ENCODE data around the gene GRID2. TPM values are rescaled to one million over a fixed set of nuclear protein-coding genes. Genes with fewer than 3 reads are reported as not detected.
A peak's percentile ranks its signal among the peaks of the same experiment; 100 is the strongest.

Gene GRID2
- total RNA-seq: not detected
- long read RNA-seq: 0 reads

DNA sequence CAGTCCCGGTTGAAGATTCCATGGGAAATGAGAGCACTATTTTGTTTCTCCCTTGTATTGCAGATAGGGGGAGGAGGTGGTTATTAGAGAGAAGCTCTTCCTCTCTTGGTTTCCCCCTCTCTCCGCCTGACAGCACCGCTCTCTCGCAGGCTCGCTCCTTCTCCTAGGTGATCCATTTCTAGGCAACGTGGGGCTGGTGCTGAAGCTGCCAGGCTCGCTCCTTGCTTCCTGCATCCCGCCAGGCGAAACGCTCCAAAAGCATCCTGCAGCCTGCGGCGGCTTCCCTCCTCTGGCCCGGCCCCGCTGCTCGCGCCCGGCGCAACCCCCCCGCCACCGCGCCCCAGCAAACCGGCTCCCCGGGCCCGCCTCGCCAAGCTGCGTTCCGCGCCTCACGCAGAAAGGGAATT is at the start of gene GRID2:
TSS of gene GRID2 (plus strand) at position 346 of the 407 bp plus-strand sequence.
- Histone ChIP-seq H3K36me3 (no peaks in the 10 kb centered on the region), H3K4me1 (peaks cover 17% of the 10 kb centered on the region), H3K27me3 (ENCODE audit: low read depth) (peaks cover 47% of the 10 kb centered on the region), H3K4me3 (peak within 1 kb of the TSS; percentile 18), H3K9me3 (no peaks in the 10 kb centered on the region), H3K27ac (no peak within 1 kb of the TSS)
- ATAC-seq (peak in 1 of 2 donors; percentile 30), DNase-seq (no peak)
- intact Hi-C loops (cut with DNase I): no loop called here
- TF ChIP-seq, protein P1, sequence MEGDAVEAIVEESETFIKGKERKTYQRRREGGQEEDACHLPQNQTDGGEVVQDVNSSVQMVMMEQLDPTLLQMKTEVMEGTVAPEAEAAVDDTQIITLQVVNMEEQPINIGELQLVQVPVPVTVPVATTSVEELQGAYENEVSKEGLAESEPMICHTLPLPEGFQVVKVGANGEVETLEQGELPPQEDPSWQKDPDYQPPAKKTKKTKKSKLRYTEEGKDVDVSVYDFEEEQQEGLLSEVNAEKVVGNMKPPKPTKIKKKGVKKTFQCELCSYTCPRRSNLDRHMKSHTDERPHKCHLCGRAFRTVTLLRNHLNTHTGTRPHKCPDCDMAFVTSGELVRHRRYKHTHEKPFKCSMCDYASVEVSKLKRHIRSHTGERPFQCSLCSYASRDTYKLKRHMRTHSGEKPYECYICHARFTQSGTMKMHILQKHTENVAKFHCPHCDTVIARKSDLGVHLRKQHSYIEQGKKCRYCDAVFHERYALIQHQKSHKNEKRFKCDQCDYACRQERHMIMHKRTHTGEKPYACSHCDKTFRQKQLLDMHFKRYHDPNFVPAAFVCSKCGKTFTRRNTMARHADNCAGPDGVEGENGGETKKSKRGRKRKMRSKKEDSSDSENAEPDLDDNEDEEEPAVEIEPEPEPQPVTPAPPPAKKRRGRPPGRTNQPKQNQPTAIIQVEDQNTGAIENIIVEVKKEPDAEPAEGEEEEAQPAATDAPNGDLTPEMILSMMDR (IDR thresholded peaks at IDR 0.05): no peak

DNA sequence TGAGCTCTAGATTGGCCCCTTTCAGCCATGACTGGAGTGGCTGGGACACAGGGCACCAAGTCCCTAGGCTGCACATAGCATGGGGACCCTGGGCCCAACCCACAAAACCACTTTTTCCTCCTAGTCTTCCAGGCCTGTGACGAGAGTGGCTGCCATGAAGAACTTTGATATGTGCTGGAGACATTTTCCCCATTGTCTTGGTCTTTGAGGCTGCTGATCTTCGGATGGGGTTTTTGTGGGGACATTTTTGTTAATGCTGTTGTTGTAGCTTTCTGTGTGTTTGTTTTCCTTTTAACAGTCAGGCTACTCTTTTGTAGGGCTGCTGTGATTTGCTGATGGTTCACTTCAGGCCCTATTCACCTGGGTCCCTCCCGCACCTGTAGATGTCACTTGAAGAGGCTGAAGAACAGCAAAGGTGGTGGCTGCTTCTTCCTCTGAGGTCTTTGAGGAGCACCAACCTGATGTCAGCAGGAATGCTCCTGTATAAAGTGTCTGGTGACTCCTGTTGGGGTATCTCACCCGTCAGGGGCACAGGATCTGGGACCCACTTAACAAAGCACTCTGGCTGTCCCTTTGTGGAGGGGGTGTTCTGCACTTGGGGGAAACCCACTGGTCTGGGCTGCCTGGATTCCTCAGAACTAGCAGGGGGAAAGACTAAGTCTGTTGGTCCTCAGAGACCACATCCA is 49.6 kb upstream of the GRID2 start:
- Histone ChIP-seq H3K27me3 (ENCODE audit: low read depth) (no peaks in the 10 kb centered on the region), H3K36me3 (no peaks in the 10 kb centered on the region), H3K4me3 (no peak overlapping the region), H3K27ac (no peak overlapping the region), H3K4me1 (no peaks in the 10 kb centered on the region), H3K9me3 (no peaks in the 10 kb centered on the region)
- TF ChIP-seq, protein P1 (IDR thresholded peaks at IDR 0.05): no peak
- ATAC-seq (no peak), DNase-seq (no peak)
- intact Hi-C loops (cut with DNase I): no loop called here

DNA sequence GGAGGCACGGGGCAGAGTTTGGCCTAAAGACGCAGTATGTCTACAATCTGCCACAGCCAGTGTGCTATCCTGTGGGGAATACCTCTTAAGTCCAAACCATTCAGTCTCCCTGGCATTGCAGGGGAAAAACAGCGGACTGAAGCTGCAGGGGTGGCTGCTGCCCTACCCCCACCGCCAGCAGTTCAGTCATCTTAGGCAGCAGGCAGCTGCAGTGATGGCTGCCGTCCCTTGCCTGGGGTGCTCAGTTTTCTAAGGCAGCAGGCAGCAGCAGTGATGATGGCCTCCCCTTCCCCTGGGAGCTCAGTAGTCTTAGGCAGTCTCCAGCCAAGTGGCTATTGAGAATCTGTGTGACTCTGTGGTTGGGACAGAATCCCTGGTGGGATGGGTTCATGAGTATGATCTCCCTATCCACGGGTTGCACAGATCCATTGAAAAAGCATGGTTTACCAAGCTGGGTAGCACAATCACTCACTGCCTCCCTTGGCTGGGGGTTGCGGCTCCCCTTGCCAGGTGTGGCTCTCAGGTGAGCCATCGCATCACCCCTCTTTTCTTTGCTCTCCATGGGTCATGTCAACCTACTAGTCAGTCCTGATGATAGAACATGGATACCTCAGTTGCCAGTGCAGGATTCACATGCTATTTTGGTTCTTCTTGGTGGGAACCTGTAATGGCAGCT is 48.9 kb upstream of the GRID2 start:
- Histone ChIP-seq H3K36me3 (no peaks in the 10 kb centered on the region), H3K4me1 (no peaks in the 10 kb centered on the region), H3K27me3 (ENCODE audit: low read depth) (no peaks in the 10 kb centered on the region), H3K4me3 (no peak overlapping the region), H3K27ac (no peak overlapping the region), H3K9me3 (no peaks in the 10 kb centered on the region)
- DNase-seq (no peak), ATAC-seq (no peak)
- TF ChIP-seq, protein P1 (IDR thresholded peaks at IDR 0.05): no peak
- intact Hi-C loops (cut with DNase I): no loop called here

DNA sequence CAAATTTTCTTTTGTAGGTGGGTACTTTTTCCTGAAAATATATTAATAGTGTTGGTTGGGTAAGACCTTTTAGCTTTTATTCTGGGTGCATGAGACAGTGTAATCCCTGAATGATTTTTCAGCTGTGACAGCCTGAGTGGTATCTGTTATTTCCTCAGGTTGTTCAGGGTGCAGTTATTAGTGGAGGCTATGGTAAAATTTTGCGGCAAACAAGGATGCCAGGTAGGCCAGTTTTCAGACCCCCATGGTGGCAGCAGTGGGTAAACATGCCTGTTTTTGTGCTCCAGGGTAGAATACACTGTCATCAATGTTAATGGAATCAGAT is 47.9 kb upstream of the GRID2 start:
- Histone ChIP-seq H3K4me3 (no peak overlapping the region), H3K36me3 (no peaks in the 10 kb centered on the region), H3K9me3 (no peaks in the 10 kb centered on the region), H3K27me3 (ENCODE audit: low read depth) (no peaks in the 10 kb centered on the region), H3K4me1 (no peaks in the 10 kb centered on the region), H3K27ac (no peak overlapping the region)
- DNase-seq (no peak), ATAC-seq (no peak)
- intact Hi-C loops (cut with DNase I): no loop called here
- TF ChIP-seq, protein P1 (IDR thresholded peaks at IDR 0.05): no peak

DNA sequence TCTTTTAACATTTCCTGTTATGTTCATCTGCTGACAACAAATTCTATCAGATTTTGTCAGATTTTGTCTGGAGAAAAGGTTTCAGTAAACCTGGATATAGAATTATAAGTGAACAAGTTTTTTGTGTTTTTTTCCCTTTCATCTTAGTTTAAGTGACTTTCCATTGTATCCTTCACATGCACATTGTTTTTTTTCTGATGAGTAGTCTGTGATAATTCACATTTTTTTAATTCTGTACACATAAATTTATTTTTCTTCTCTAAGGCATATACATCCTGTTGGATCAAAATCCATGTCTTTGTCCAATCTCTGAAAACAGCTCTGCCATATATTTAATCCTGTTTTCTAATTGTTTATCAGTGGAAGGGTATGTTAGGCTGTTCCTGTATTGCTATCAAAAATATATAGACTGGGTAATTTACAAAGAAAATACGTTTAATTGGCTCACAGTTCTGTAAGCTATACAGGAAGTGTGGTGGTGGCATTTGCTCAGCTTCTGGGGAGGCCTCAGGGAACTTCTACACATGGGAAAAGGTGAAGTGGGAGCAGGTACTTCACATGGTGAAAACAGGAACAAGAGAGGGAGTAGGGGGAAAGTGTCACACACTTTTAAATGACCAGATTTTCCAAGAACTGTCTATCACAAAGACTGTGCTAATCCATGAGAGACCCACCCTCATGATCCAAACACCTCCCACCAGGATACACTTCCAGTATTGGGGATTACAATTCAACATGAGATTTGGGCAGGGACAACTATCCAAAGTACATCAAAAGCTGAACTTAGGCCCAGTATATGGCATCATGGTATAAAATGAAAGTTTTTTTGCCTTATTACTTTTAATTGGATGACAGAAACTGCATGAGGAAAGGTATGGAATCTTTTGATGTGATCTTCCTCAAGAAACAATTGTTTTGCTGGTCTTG is 45.6 kb upstream of the GRID2 start:
- no peaks in the 10 kb centered on the region for H3K36me3 ChIP-seq
- DNase-seq: no peak
- no peak for ATAC-seq
- TF ChIP-seq, protein P1 (IDR thresholded peaks at IDR 0.05): no peak
- no peaks in the 10 kb centered on the region for H3K9me3 ChIP-seq
- H3K27me3 ChIP-seq (ENCODE audit: low read depth): no peaks in the 10 kb centered on the region
- no peak overlapping the region for H3K27ac ChIP-seq
- H3K4me3 ChIP-seq: no peak overlapping the region
- no peaks in the 10 kb centered on the region for H3K4me1 ChIP-seq
- intact Hi-C loops (cut with DNase I): no loop called here

All from lower lobe of right lung (tissue), 2 donors.